ENCODE measurements around the gene KCNS3.

GRCh38 chr2:17969661-17970060, 91.2 kb downstream of the KCNS3 start:
- TF ChIP-seq EP300 (IDR thresholded peaks at IDR 0.05; ENCODE audit: borderline replicate concordance) (no peak), EGR1 (IDR thresholded peaks at IDR 0.05) (no peak), RAD21 (IDR thresholded peaks at IDR 0.05; ENCODE audit: low read depth) (no peak), YY1 (IDR thresholded peaks at IDR 0.05; ENCODE audit: low read depth) (no peak), FOXM1 (IDR thresholded peaks at IDR 0.05; ENCODE audit: borderline replicate concordance, low read depth) (no peak), CEBPB (IDR thresholded peaks at IDR 0.05) (no peak), ZBTB7A (IDR thresholded peaks at IDR 0.05; ENCODE audit: low read depth) (no peak), TAF1 (IDR thresholded peaks at IDR 0.05; ENCODE audit: low read depth) (no peak)
- TF ChIP-seq, protein P1, sequence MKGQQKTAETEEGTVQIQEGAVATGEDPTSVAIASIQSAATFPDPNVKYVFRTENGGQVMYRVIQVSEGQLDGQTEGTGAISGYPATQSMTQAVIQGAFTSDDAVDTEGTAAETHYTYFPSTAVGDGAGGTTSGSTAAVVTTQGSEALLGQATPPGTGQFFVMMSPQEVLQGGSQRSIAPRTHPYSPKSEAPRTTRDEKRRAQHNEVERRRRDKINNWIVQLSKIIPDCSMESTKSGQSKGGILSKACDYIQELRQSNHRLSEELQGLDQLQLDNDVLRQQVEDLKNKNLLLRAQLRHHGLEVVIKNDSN (IDR thresholded peaks at IDR 0.05), result no peak
